ENCODE results near the gene PDIA3. TPM values are rescaled to one million over a fixed set of nuclear protein-coding genes. Genes with fewer than 3 reads are reported as not detected.
"Not testable (repeated sequence)": the region's sequence is repeated elsewhere in the genome, so short reads cannot be mapped to it uniquely, and the experiment has no call there.

PDIA3 gene
- total RNA-seq, 1 experiment from 2014 or later: 216 TPM

DNA sequence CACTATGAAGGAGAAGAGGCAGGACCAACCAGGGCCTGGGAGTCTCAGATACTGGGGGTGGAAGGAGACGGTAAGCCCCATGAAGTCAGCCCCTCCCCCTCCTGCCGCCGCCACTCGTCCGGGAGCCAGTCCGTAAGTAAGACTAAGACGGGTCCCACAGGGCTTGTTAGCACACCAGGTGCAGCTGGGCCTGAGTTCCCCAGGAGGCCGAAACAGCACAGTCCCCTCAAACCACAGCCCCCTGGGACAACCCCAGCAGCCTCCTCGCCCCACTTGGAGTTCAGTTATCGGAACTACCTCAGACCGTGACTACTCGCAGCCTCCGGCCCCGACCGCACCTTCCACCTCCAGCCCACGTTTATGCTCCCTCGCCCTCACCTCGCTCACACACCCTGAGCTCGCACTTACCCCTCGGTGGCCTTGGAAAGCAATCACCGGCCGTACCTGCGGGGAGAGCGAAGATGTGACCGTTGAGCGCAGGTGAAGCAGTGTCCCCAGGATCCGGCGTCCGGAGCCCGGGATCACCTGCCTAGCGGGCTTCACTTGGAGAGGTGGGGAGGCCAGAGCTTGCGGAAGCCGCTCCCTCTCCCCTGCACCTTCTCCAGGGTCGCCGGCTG is 30.0 kb downstream of the PDIA3 start:
- DNase-seq (ENCODE audit: low read depth): no peak

GRCh38 chr15:43776718-43777266 is 30.6 kb downstream of the PDIA3 start, which contains the start of gene ELL3:
Gene ELL3, minus strand, starts transcription at chr15:43776966. Its CDS starts 65 bp downstream, at chr15:43776901.
- DNase-seq (ENCODE audit: low read depth): no peak

GRCh38 chr15:43777267-43777914 is 31.2 kb downstream of the PDIA3 start:
- peak; percentile 65 for DNase-seq (ENCODE audit: low read depth)

GRCh38 chr15:43779016-43779415 is 32.8 kb downstream of the PDIA3 start:
- DNase-seq (ENCODE audit: low read depth): no peak

- DNase-seq (ENCODE audit: low read depth): no peak
These were observed 43.2 kb downstream of the PDIA3 start for GRCh38 chr15:43789409-43789808.

DNA sequence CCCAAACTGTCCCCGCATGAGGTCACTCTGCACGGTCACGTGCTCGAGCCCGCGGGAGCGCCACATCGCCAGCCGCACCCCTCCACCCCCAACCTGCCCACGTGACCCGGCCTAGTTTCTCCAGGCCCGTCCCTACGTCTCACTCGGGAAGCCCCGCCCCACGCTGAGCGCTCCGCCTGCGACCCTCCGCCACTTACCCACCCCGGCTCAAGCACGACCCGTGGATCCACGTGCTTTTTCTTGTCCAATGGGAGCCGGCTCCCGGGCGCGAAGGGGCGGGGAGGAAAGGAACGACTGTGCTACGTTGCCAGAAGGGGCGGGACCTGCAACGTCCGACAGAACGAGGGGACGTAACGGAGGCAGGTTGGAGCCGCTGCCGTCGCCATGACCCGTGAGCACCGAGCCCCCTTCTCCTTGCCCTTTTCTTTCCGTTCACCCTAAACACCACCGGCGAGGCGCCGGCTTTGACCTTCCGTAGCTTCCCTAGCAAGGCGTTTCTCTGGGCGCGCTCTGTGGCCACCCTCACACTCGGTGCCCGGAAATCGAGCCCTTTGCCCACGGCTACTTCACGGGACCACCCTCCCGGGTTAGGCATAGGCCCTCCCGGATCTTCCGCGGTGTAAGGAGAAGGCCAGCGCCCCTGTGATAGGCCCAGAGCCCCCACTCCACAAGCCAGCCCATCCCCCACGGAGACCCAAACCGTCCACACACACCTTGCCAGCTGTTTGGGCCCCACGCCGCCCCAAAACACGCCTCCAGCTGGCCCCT is 45.9 kb downstream of the PDIA3 start, which contains the start of gene SERF2:
SERF2 (plus strand) TSS at position 328 of the 768 bp plus-strand sequence; CDS start at position 385, 57 bp downstream.
- peak; percentile 99 for DNase-seq (ENCODE audit: low read depth)

GRCh38 chr15:43792761-43793476 is 46.7 kb downstream of the PDIA3 start:
- DNase-seq (ENCODE audit: low read depth): peak; percentile 11

DNA sequence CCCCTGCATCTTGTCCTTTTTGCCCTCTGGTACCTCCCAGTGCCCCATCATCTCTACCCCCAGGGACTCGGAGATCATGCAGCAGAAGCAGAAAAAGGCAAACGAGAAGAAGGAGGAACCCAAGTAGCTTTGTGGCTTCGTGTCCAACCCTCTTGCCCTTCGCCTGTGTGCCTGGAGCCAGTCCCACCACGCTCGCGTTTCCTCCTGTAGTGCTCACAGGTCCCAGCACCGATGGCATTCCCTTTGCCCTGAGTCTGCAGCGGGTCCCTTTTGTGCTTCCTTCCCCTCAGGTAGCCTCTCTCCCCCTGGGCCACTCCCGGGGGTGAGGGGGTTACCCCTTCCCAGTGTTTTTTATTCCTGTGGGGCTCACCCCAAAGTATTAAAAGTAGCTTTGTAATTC is 47.4 kb downstream of the PDIA3 start:
- DNase-seq (ENCODE audit: low read depth): no peak

- DNase-seq (ENCODE audit: low read depth): peak; percentile 69
These were observed 48.2 kb downstream of the PDIA3 start for GRCh38 chr15:43794269-43795037.

DNA sequence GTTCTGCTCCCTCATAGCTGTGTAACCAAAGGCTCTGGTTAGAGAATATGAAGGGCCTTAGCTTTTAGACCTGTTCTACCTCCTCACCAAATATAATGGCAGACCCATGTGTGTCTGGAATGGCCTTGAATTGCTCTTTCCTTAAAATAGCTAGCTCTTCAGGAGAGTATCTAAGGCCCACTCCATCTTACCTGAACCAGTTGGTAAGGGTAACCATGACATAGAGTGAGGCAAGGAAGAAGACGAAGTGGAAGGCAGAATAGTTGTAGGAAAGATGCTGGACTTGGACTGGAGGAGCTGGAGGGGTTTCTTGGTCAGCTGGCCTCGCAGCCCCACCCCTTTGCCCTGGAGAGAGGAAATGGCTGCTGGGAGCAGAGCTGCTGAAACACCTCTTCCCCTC is 49.0 kb downstream of the PDIA3 start:
- DNase-seq (ENCODE audit: low read depth): no peak

DNA sequence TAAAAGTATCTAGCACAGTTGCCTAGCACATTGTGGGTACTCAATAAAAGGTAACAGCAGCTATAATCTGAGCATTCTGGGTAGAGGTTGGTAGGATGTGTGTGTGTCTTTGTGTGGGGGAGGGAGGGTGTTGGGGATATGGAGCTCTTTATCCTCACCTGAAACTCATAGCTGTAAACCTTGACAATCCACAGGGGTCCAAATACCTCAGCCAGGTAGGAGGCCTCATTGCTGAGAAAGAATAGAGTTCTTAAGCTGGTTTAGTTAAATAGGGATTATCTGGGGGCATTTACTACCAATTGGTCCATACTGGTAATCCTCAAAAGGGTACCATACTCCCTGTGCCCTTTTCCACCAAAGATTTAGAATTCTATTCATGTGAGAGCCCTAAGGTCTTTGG is 49.8 kb downstream of the PDIA3 start:
- no peak for DNase-seq (ENCODE audit: low read depth)

GRCh38 chr15:43796566-43796965 is 50.3 kb downstream of the PDIA3 start:
- no peak for DNase-seq (ENCODE audit: low read depth)

- DNase-seq (ENCODE audit: low read depth): no peak
These were observed 53.1 kb downstream of the PDIA3 start for GRCh38 chr15:43799209-43799944.

DNA sequence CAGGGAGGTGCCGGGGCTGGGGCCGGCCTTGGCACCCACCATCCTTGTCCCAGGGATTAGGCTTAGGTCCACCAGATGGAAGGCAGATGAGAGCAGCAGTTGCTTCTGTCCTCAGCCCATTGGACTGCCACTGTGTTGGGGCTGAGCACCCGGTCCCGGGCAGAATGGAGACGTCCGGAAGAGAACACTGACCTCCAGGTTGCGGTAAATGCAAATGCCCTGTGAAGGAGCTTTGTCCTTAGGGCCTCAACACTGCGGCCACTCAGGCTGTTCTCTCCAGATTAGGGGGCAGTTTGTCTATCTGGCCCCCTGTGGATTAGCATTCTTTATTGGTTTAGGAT is 53.7 kb downstream of the PDIA3 start, which contains the start of gene SERINC4:
SERINC4 (minus strand) TSS at position 276 of the 341 bp plus-strand sequence; CDS start at position 42, 234 bp downstream.
- no peak for DNase-seq (ENCODE audit: low read depth)

DNA sequence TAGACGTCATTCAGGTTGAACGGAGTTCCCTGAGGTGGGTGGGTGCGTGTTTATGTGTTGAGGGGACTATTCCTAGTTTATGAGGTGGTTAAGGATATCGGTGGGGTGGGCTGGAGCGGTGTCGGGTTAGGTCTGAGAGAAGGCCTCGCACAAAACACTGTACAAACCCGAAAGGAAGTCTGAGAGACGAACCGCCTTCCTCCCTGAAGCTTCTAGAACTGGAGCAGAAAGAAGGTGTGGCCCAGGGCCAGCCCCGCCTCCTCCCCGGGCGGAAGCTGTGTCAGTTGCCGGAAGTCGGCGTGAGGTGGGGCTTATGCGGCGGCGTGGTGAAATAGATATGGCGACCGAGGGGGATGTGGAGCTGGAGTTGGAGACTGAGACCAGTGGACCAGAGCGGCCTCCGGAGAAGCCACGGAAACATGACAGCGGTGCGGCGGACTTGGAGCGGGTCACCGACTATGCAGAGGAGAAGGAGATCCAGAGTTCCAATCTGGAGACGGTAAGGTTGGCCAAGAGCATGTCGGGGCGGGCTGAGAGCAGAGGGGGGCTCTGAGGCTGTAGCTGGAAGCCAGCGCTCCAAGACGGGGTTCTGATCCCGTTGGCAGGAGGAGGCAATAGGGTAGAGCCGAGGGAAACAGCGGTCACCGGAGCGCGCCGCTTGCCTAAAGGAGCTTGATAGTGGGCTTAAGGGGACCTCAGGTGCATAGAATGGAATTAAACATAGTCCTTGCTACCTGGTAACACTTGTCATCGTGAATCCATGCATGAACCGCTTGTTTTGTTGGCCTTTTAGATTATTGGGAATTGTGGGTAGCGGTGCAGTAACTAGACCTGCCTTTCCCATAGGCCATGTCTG is 54.3 kb downstream of the PDIA3 start, which contains the start of gene HYPK:
HYPK (plus strand) TSS at position 314 of the 856 bp plus-strand sequence; CDS start at position 338, 24 bp downstream.
- peak; percentile 81 for DNase-seq (ENCODE audit: low read depth)

DNA sequence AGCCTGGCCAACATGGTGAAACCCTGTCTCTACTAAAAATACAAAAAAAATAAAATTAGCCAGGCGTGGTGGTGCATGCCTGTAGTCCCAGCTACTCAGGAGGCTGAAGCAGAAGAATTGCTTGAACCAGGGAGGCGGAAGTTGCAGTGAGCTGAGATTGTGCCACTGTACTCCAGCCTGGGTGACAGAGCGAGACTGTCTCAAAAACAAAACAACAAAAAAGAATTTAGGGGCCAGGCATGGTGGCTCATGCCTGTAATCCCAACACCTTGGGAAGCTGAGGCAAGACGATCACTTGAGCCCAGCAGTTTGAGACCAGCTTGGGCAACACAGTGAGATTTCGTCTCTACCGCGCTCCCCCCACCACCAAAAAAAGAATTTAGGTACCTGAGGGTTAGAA is 56.4 kb downstream of the PDIA3 start:
- not testable (repeated sequence) for DNase-seq (ENCODE audit: low read depth)

GRCh38 chr15:43808435-43808950 is 62.3 kb downstream of the PDIA3 start:
- DNase-seq (ENCODE audit: low read depth): no peak

- no peak for DNase-seq (ENCODE audit: low read depth)
These were observed 62.9 kb downstream of the PDIA3 start for GRCh38 chr15:43808960-43809678.

All from HT1080 (cell line).